NCI-H146 (cell line): Measurements from ENCODE around the gene BOD1L2.
A peak's percentile ranks its signal among the peaks of the same experiment; 100 is the strongest.

Experiments used
- DNase-seq: peaks from one replicate; lab custom pipeline; 2025; lab: John Stamatoyannopoulos, UW

BOD1L2 gene

DNA sequence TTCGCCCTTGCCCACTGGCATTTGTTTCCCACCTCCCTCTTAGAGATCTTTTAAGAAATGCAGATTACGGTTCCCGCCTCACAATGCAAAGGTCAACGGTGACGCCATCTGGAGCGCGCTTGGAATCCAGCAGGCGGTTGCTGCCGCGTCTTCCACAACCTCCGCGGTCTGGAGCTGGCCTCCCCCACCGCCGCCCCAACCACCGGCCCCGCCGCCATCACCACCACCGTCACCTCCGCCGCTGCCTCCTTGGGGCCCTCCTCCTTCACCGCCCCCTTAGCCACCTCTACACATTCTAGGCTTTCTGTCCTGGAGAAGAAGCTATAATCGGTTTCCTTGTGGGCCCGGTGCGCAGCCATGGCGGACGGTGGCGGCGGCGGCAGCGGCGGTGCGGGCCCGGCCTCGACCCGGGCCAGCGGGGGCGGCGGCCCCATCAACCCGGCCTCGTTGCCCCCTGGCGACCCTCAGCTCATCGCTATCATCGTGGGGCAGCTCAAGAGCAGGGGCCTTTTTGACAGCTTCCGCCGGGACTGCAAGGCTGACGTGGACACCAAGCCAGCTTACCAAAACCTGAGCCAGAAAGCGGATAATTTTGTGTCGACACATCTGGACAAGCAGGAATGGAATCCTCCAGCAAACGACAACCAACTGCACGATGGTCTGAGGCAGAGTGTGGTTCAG is at the start of gene BOD1L2:
Gene BOD1L2 (plus strand): TSS at position 132 of the 681 bp plus-strand sequence. CDS start 226 bp downstream, at position 358.
- no peak for DNase-seq

GRCh38 chr18:57107140-57107832 is 39.6 kb upstream of the BOD1L2 start:
- no peak for DNase-seq

DNA sequence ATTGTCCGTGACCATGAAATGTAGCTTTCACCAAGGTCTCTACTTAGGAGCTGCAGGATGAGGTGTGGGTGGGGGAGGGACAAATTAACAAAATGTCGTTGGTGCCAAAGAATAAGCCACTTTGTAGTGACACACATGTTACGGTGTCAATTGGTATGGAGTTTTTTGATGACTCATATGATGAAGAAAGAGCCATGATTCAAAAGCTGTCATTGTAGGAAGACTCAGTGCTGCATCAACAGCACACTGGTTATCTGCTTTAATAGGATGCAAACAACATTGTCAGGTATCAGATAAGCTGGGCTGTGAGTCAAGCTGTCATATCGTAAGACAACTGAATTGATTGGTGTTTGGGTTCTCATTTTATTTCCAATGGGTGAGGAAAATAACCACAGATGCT is 36.6 kb upstream of the BOD1L2 start:
- no peak for DNase-seq

GRCh38 chr18:57113799-57114420 is 33.0 kb upstream of the BOD1L2 start:
- peak; percentile 6 for DNase-seq

- DNase-seq = no peak
Observed at GRCh38 chr18:57116598-57117132, 30.2 kb upstream of the BOD1L2 start.

DNA sequence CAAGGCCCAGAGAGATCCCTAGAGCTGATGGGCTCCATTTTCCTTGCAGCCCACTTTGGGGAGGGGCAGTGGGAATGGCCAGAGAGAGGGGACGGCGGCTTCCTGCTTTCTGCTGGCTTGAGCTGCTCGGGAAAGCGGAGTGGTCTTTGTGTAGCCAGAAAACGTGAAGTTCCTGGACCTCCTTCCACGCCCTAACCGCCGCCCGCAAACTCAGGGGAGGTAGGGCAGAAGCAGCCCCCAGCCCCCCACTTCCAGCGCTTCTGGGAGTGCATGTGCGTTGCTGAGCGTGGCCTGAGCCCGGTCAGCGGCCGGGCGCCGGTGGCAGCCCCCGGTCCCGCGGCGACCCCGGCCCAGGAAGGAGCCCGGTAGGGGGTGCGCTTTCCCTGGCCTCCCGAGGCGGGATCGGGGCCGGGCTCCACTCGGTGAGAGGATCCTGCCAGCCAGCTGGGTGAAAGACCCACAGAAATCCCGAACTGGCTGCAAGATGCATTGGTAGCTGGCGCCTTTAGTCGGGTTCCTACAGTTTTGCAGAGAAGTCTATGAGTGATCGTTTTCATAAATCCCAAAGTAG is 25.3 kb upstream of the BOD1L2 start:
- DNase-seq = no peak

DNA sequence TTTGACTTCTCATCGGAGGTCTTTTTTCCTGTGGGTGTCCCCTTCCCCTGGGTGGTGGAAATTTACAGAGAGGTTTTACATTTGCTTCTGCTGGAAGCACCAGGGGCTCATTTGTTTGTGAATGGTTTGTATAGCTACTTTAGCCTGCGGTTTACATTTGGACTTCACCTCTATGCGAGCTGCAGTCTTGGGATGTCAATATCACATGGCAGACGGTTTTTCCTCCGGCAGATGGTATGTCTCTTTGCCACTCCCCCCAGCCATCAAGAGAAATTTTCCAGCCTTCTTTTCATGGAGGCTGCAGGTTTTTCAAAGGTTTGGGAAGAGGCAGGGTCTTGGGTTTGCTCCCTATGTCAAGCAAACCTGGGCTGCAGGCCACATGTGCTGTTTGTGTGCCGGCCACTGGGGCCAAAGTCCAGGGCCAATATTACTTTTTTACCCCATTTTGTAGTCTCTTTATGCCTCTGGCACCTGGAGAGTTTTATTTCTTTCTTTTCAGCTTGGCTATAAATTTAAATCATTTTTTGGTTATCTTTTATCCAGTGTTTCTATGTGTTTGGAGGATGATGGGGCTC is 23.9 kb upstream of the BOD1L2 start:
- peak; percentile 22 for DNase-seq

DNA sequence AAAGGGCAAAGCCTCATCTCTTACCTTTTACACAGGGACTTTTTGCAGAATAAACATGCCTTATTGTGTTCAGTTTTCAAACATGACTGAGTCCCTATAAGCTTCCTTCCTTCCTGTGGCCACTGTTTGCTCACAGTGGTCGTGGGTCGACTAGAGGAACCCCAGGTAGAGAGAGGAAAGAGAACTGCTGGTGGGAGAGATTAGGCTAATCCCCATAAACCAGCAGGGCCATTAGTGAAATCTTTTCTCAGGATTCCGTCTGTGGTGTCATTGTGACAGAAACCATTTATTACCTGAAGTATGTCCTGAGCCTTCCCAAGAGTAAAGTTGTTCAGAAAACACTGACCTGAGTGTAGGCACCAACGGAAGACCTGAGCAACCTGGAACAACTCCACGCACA is 21.3 kb upstream of the BOD1L2 start:
- DNase-seq = no peak

DNA sequence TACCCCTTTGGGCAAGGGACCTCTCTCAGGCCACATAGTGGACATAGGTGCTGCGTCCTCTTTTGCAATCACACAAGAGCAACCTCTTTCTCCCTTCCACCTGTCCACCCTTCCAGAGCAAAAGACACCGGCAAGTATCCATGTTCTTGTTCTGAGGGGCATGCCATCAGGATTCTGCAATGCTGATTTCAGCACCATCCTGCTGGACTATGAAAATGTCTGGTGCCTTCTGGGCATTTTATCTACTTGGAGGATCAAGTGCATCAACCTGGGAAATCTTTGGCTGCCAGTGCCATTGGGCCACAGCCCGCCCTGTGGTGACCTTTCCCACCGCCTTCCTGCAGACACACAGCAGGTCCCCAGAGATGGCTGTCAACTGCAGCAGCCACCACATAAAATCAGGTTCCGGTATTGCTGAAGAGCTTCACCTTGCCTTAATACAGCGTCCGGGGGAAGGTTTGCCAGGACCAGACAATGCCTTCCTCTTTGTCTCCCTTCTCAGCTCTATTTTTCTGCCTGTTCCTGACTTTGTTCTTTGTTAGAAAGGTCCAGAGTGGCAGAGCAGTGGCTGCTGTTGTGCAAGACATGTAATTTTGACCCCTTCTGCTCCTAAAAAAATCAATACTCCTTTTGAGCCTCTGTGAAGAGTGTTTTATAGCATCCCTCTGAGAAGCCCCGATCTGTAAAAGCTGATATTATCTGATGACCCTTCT is 18.5 kb upstream of the BOD1L2 start:
- DNase-seq = peak; percentile 34

GRCh38 chr18:57131101-57131500 is 15.8 kb upstream of the BOD1L2 start:
- peak; percentile 21 for DNase-seq

DNA sequence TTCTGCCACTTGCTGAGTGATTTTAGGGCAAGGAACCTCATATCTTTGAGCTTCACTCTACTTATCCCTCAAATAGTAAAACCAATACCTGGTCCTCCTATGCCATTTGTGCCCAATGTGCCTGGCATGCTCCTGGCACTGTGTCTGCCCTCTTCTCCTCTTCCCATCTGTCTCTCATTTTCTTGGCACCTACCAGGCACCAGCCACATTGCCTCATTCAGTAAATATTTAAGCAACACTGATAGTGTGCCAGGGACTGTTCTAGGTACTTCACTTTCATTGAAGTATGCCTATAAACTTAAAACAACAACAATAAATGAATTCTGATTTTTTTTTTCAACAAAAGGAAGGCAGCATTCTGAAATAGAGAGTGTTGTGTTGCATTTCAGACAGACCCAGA is 15.1 kb upstream of the BOD1L2 start:
- DNase-seq = no peak

DNA sequence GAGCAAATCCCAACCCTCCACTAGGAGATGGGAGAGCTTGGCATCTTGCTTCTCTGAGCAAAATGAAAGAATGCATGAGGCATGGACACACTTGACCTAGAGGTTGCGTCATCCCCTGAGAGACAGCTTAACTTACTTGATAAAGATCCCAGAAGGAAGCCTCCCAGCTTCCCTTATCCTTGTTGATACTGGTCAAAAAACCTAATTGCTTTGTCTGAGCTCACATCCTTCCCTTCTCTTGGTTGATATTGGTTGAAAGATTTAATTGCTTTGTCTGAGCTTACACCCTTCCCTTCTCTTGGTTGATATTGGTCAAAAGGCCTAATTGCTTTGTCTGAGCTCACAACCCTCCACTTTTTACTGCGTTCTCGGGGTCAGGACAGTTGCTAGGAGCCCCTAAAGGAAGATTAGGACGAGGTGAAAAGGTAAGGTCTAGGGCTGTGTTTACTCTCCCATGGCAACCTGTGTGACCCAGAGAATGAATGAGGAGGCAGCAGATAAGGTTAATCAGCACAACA is 12.2 kb upstream of the BOD1L2 start:
- no peak for DNase-seq

DNA sequence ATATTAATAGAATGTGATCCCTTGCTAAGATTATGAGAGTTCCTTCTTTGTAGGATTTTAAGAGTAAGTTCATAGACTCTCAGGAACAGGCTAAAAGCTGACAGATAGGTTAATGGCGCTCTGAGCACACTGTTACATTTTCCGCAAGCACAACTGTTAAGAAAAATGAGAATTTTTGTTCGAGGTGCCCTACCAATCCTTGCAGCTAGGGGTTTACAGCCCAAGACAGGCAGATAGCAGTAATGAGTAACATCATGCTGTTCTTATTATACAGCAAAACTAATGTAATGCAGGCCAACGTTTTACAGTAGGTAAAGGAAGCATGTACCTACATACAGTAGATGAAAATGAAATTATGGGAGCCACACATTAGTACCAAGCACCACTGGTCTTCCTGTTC is 11.2 kb upstream of the BOD1L2 start:
- no peak for DNase-seq

GRCh38 chr18:57137847-57138246 is 9.0 kb upstream of the BOD1L2 start:
- no peak for DNase-seq

- peak; percentile 88 for DNase-seq
Observed at GRCh38 chr18:57141208-57142129, 5.4 kb upstream of the BOD1L2 start.

GRCh38 chr18:57142324-57142723 is 4.6 kb upstream of the BOD1L2 start:
- no peak for DNase-seq

DNA sequence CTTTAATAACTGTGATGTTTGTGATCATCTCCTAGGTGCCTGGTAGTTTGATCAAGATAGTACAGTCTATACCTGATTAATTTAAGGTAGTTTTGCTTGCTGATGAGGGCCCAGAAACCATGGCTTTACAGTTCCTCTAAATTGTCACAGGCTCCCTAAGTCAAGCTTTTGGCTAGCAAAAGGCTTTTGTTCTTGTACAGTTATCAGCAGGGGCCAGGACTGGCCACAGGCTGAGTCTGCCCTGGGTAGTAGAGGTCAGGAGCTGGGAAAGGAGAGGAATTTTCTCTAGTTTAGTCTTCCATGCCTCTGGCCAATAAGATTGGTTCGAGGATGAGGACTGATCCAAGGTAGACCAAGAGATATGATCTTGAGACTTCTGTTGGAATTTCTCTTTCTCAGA is 3.6 kb upstream of the BOD1L2 start:
- DNase-seq = no peak

DNA sequence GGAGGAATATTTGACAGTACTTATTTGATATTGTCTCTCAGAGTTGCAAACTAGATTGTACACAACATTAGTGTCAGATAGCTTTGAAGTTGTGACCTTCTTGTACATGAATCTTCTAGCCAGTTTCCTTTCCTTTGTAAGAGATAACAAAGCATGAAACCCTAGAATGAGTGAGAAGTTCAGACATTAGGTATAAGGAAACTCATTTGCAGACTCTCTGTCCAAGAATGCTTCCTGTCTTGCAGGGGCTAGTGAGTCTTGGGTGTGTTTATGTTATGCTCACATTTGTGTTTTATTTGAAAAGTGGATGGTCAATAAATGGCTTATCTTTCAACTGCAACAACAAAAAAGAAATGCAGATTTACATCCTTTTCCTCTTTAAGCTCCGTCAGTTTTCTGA is 1.4 kb downstream of the BOD1L2 start:
- no peak for DNase-seq

DNA sequence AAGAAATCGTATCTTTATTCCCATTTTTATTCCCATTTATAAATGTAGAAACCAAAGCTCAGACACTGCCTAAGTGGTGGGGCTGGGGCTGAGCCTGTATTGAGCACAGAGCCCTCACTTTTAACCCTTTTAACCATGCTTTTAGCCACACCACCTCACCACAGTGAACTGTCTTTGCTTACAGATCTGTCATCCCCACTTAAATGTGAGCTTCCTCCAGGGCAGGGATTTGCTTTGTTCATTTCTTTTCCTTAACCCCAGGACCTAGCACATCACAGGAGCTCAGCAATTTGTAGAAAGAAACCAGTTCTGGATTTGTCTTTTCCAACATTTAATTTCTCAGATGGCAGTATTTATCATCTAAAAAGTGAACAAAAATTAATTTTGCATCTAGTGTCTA is 2.2 kb downstream of the BOD1L2 start:
- no peak for DNase-seq

DNA sequence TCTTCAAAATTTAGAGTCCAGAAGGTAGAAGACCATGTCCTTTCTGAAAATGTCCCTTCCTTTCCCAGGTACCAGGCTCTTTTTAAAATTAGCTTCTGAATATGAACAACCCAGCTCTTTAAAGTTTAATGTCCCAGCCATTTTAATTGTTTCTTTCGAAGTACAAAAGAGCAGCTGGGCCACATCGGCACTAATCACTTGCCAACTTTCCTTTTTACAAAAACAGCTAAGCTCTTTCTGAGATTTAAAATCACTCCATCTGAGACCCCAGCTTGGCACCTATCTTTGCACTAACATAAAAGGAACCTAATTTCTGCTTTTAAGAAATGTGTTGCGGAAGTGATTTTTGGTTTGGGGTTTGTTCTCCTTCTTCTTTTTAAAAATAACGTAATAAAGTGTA is 2.6 kb downstream of the BOD1L2 start:
- DNase-seq = no peak
